Panc1 (cell line): ENCODE data around the gene DPP9. TPM values are rescaled to one million over a fixed set of nuclear protein-coding genes. Genes with fewer than 3 reads are reported as not detected.

Experiments used
- ATAC-seq: fragments of 200-7000 bp; cut with Tn5 transposase; 2 replicates; pipeline ENCODE4 v1.9.1; 2020; ENCODE audit warnings: mild to moderate bottlenecking, moderate library complexity
- BruUV-seq: library from RNA; stranded (reverse); fragments of 400-500 nt; replicated peaks from 2 replicates; lab custom pipeline; 2021; lab: Mats Ljungman, UMichigan
- CTCF ChIA-PET: fragments of 300-600 bp; sonication (Branson Sonifier 250); formaldehyde crosslinking; loops from one replicate; lab custom pipeline; 2022; ENCODE audit warnings: antibody characterized with exemption; lab: Charles Lee
- POLR2A ChIA-PET: fragments of 300-600 bp; sonication (Branson Sonifier 250); formaldehyde crosslinking; loops from one replicate; lab custom pipeline; 2022; ENCODE audit warnings: antibody characterized with exemption; lab: Charles Lee
- DNase-seq: peaks from one replicate; pipeline ENCODE4 v3.0.0-alpha.2; 2010; ENCODE audit warnings: low read depth, low spot score
- H3K27ac ChIP-seq: 2 replicates; pipeline ENCODE4 v1.5.1; 2011; ENCODE audit warnings: mild to moderate bottlenecking, low read length, inconsistent platforms
- H3K27me3 ChIP-seq: fragments of 200-500 bp; sonication (Bioruptor generic); 2 replicates; pipeline ENCODE4 v1.6.0; 2014; ENCODE audit warnings: low read length, inconsistent platforms; ENCODE audit not compliant: control insufficient read depth, insufficient read depth
- H3K36me3 ChIP-seq: fragments of 200-500 bp; sonication (Bioruptor generic); 2 replicates; pipeline ENCODE4 v1.5.1; 2014; ENCODE audit warnings: inconsistent platforms, mild to moderate bottlenecking, low read length, moderate library complexity; ENCODE audit not compliant: control insufficient read depth, insufficient read depth
- H3K4me1 ChIP-seq: 2 replicates; pipeline ENCODE4 v1.5.1; 2011; ENCODE audit warnings: inconsistent platforms, mild to moderate bottlenecking, low read length, moderate library complexity; ENCODE audit not compliant: control insufficient read depth, insufficient read depth
- H3K4me3 ChIP-seq, 2 experiments: 2 replicates each; pipeline ENCODE4 v1.5.1; 2011 to 2012; ENCODE audit warnings: low read depth in 2 of 2, low read length in 2 of 2, mild to moderate bottlenecking in 2 of 2, inconsistent platforms in 1 of 2, moderate library complexity in 1 of 2
- H3K9me3 ChIP-seq: fragments of 200-500 bp; sonication (Bioruptor generic); 2 replicates; pipeline ENCODE4 v1.5.1; 2014; ENCODE audit warnings: low read depth, mild to moderate bottlenecking, inconsistent platforms, low read length, moderate library complexity; ENCODE audit not compliant: control insufficient read depth, insufficient read depth
- POLR2AphosphoS5 ChIP-seq: IDR thresholded peaks from 2 replicates; pipeline ENCODE4 v1.6.1; 2012; ENCODE audit warnings: mild to moderate bottlenecking, low read depth, low read length, moderate library complexity
- SIN3A ChIP-seq: IDR thresholded peaks from 2 replicates; pipeline ENCODE4 v1.6.1; 2012; ENCODE audit warnings: low read depth, mild to moderate bottlenecking, low read length, moderate library complexity, borderline replicate concordance; ENCODE audit not compliant: insufficient read depth
- TCF7L2 ChIP-seq: IDR thresholded peaks from 2 replicates; pipeline ENCODE4 v1.6.1; 2011; ENCODE audit warnings: mild to moderate bottlenecking, low read depth, low read length, inconsistent platforms
- in situ Hi-C: cut with HindIII; loops from 2 replicates; pipeline ENCODE4 v1.10.0; 2016; ENCODE audit warnings: low sequenced_read_pairs, low pct_unique_long_range_greater_than_20kb
- intact Hi-C: fragments of 100-400 bp; cut with micrococcal nuclease; formaldehyde crosslinking; loops from one replicate; pipeline ENCODE4 v1.10.0; 2022; ENCODE audit not compliant: unreplicated experiment
- total RNA-seq: library from RNA; stranded (reverse); gene quantifications from one replicate; pipeline ENCODE4 v1.2.1, GENCODE V29; 2021; ENCODE audit not compliant: unreplicated experiment
- TF ChIP-seq, protein P1 (sequence below): fragments of 450-650 bp; IDR thresholded peaks from 2 replicates; pipeline ENCODE4 v1.5.1; 2017; ENCODE audit warnings: mild to moderate bottlenecking
- TF ChIP-seq, protein P2 (sequence below), 2 experiments: IDR thresholded peaks; 2 replicates each; pipeline ENCODE4 v1.6.1; 2011 to 2012; ENCODE audit warnings: low read depth in 2 of 2, control low read depth in 1 of 2, low read length in 1 of 2, mild to moderate bottlenecking in 1 of 2, moderate library complexity in 1 of 2; ENCODE audit not compliant: insufficient read depth in 1 of 2

Gene DPP9
- total RNA-seq, 1 experiment from 2014 or later = 108 TPM

DNA sequence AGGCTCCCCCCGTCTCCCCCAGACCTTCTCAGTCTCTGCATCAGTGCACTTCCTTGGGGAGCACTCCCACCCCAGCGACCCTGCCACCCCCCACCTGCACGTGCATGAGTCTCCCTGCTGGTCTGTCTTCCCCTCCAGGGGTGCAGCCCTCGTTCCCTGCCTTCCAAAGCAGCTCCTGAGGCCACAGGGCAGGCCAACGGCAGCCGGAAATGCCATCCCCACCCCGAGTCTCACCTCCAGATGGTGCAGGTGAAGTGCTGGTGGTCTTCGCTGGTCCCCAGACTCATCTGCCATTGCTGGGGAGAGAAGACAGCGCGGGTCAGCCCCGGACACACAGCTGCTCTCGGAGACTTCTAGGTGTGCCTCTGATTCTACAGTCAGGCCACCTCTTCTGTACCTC, 59.0 kb downstream of the DPP9 start:
- H3K27ac ChIP-seq = no peak overlapping the region
- H3K4me1 ChIP-seq = no peaks in the 10 kb centered on the region; the same call in 1 of the 2 replicates
- TF ChIP-seq POLR2AphosphoS5 (no peak), SIN3A (no peak), TCF7L2 (no peak)
- TF ChIP-seq, protein P1, sequence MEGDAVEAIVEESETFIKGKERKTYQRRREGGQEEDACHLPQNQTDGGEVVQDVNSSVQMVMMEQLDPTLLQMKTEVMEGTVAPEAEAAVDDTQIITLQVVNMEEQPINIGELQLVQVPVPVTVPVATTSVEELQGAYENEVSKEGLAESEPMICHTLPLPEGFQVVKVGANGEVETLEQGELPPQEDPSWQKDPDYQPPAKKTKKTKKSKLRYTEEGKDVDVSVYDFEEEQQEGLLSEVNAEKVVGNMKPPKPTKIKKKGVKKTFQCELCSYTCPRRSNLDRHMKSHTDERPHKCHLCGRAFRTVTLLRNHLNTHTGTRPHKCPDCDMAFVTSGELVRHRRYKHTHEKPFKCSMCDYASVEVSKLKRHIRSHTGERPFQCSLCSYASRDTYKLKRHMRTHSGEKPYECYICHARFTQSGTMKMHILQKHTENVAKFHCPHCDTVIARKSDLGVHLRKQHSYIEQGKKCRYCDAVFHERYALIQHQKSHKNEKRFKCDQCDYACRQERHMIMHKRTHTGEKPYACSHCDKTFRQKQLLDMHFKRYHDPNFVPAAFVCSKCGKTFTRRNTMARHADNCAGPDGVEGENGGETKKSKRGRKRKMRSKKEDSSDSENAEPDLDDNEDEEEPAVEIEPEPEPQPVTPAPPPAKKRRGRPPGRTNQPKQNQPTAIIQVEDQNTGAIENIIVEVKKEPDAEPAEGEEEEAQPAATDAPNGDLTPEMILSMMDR = no peak
- TF ChIP-seq, protein P2, sequence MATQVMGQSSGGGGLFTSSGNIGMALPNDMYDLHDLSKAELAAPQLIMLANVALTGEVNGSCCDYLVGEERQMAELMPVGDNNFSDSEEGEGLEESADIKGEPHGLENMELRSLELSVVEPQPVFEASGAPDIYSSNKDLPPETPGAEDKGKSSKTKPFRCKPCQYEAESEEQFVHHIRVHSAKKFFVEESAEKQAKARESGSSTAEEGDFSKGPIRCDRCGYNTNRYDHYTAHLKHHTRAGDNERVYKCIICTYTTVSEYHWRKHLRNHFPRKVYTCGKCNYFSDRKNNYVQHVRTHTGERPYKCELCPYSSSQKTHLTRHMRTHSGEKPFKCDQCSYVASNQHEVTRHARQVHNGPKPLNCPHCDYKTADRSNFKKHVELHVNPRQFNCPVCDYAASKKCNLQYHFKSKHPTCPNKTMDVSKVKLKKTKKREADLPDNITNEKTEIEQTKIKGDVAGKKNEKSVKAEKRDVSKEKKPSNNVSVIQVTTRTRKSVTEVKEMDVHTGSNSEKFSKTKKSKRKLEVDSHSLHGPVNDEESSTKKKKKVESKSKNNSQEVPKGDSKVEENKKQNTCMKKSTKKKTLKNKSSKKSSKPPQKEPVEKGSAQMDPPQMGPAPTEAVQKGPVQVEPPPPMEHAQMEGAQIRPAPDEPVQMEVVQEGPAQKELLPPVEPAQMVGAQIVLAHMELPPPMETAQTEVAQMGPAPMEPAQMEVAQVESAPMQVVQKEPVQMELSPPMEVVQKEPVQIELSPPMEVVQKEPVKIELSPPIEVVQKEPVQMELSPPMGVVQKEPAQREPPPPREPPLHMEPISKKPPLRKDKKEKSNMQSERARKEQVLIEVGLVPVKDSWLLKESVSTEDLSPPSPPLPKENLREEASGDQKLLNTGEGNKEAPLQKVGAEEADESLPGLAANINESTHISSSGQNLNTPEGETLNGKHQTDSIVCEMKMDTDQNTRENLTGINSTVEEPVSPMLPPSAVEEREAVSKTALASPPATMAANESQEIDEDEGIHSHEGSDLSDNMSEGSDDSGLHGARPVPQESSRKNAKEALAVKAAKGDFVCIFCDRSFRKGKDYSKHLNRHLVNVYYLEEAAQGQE (IDR thresholded peaks at IDR 0.05; ENCODE audit: insufficient read depth in 1 of 2, low read depth in 2 of 2, low read length in 1 of 2) = no peak
- H3K4me3 ChIP-seq = no peak overlapping the region
- BruUV-seq = no TSS peak
- POLR2A ChIA-PET = no interaction called here
- H3K36me3 ChIP-seq = no peaks in the 10 kb centered on the region; the same call in 1 of the 2 replicates
- DNase-seq (no peak), ATAC-seq (no peak)
- CTCF ChIA-PET = no interaction called here
- no peaks in the 10 kb centered on the region for H3K27me3 ChIP-seq
- in situ Hi-C loops (no loop called here), intact Hi-C loops (no loop called here)
- H3K9me3 ChIP-seq = no peaks in the 10 kb centered on the region

DNA sequence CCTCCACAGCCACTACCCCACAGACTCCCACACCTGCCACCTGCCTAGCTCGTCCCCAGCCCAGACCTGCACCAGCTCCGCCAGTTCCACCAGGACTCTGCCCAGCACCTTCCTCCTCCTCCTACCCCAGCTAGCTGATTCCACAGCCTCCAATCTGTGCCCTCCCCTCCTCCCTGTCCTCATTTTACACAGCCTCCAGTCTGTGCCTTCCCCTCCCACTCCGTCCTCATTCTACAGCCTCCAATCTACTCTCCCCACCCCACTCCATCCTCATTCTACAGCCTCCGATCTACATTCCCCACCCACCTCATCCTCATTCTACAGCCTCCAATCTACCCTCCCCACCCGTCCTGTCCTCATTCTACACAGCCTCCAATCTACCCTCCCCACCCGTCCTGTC, 60.8 kb downstream of the DPP9 start:
- BruUV-seq = no TSS peak
- no peak for DNase-seq

More for the DNA sequence above, 60.8 kb downstream of the DPP9 start:
- ChIA-PET POLR2A (no interaction called here), CTCF (no interaction called here)
- in situ Hi-C loops (no loop called here), intact Hi-C loops (no loop called here)
- Histone ChIP-seq H3K4me1 (no peaks in the 10 kb centered on the region), H3K4me3 (no peak overlapping the region), H3K27me3 (no peaks in the 10 kb centered on the region), H3K36me3 (no peaks in the 10 kb centered on the region), H3K27ac (no peak overlapping the region), H3K9me3 (no peaks in the 10 kb centered on the region)
- TF ChIP-seq SIN3A (no peak), POLR2AphosphoS5 (no peak), TCF7L2 (no peak)
- TF ChIP-seq, protein P1 = no peak
- TF ChIP-seq, protein P2 (IDR thresholded peaks at IDR 0.05; ENCODE audit: insufficient read depth in 1 of 2, low read depth in 2 of 2, low read length in 1 of 2) = no peak
- no peak for ATAC-seq
